HCT116 (cell line): ENCODE data around the gene ITPR1. TPM values are rescaled to one million over a fixed set of nuclear protein-coding genes. Genes with fewer than 3 reads are reported as not detected.

Source experiments
- ATAC-seq: fragments of 200-7000 bp; cut with Tn5 transposase; 2 replicates; pipeline ENCODE4 v1.9.1; 2020; ENCODE audit warnings: mild to moderate bottlenecking, moderate library complexity
- BruUV-seq: library from RNA; stranded (reverse); fragments of 400-500 nt; replicated peaks from 2 replicates; lab custom pipeline; 2021; lab: Mats Ljungman, UMichigan
- CTCF ChIA-PET: fragments of 300-600 bp; sonication (Branson Sonifier 250); formaldehyde crosslinking; loops from one replicate; lab custom pipeline; 2021; ENCODE audit warnings: antibody characterized with exemption; lab: Charles Lee
- POLR2A ChIA-PET: fragments of 300-600, 350-600 bp; sonication (Branson Sonifier 250); formaldehyde crosslinking; loops from one replicate; lab custom pipeline; 2021; ENCODE audit warnings: antibody characterized with exemption; lab: Charles Lee
- RAD21 ChIA-PET, 2 experiments: fragments of 300-600 bp; sonication (Branson Sonifier 250); formaldehyde crosslinking; loops; one replicate each; lab custom pipeline; 2023; ENCODE audit warnings: low total read pairs in 2 of 2; ENCODE audit not compliant: uncharacterized antibody in 2 of 2, unreplicated experiment in 2 of 2, low non-redundant PET in 1 of 2; lab: Charles Lee
- DNase-seq: peaks from one replicate; pipeline ENCODE4 v3.0.0-alpha.2; 2010; ENCODE audit warnings: low read depth, low spot score
- H2AFZ ChIP-seq: fragments of 200-600 bp; shearing (Covaris generic), sonication (generic); 2 replicates; pipeline ENCODE4 v1.6.1; 2017; ENCODE audit warnings: low read depth, mixed run types, mixed read lengths, antibody characterized with exemption, low read length; ENCODE audit not compliant: poor library complexity, severe bottlenecking
- H3K27ac ChIP-seq: 2 replicates; pipeline ENCODE4 v1.5.1; 2012; ENCODE audit warnings: low read depth, low read length
- H3K27me3 ChIP-seq: fragments of 200-600 bp; sonication (generic); 2 replicates; pipeline ENCODE4 v1.6.1; 2016; ENCODE audit warnings: mixed run types, low read length, mixed read lengths; ENCODE audit not compliant: insufficient read depth
- H3K36me3 ChIP-seq, 2 experiments: fragments of 200-500 bp in 1 of 2; fragments of 200-600 bp in 1 of 2; sonication (Bioruptor generic) in 1 of 2; sonication (generic) in 1 of 2; 2 replicates each; pipeline versions ENCODE4 v1.5.1 to v1.6.1; 2014 to 2016; ENCODE audit warnings: low read length in 2 of 2, inconsistent platforms in 1 of 2, mixed read lengths in 1 of 2, mixed run types in 1 of 2; ENCODE audit not compliant: insufficient read depth in 2 of 2, control insufficient read depth in 1 of 2
- H3K4me1 ChIP-seq, 2 experiments: fragments of 200-600 bp in 1 of 2; sonication (generic) in 1 of 2; 2 replicates each; pipeline versions ENCODE4 v1.5.1 to v1.6.1; 2012 to 2017; ENCODE audit warnings: low read length in 2 of 2, inconsistent platforms in 1 of 2, mild to moderate bottlenecking in 1 of 2, mixed read lengths in 1 of 2, mixed run types in 1 of 2, moderate library complexity in 1 of 2; ENCODE audit not compliant: insufficient read depth in 2 of 2, control insufficient read depth in 1 of 2
- H3K4me2 ChIP-seq: fragments of 200-600 bp; sonication (generic); 2 replicates; pipeline ENCODE4 v1.6.1; 2017; ENCODE audit warnings: mixed run types, low read length, mixed read lengths
- H3K4me3 ChIP-seq, 2 experiments: fragments of 200-600 bp in 1 of 2; sonication (generic) in 1 of 2; replicated peaks in 1 of 2; 2 replicates each; pipeline ENCODE4 v1.5.1; 2011 to 2016; ENCODE audit warnings: low read length in 2 of 2, control low read depth in 1 of 2, low read depth in 1 of 2, mild to moderate bottlenecking in 1 of 2, mixed read lengths in 1 of 2, mixed run types in 1 of 2
- H3K79me2 ChIP-seq: fragments of 200-600 bp; sonication (generic); 2 replicates; pipeline ENCODE4 v1.6.1; 2017; ENCODE audit warnings: mild to moderate bottlenecking, mixed run types, low read length, moderate library complexity, mixed read lengths; ENCODE audit not compliant: insufficient read depth
- H3K9ac ChIP-seq: fragments of 200-600 bp; sonication (generic); 2 replicates; pipeline ENCODE4 v1.6.1; 2016; ENCODE audit warnings: low read length, mixed read lengths
- H3K9me2 ChIP-seq: fragments of 200-600 bp; sonication (generic), shearing (Covaris generic); 2 replicates; pipeline ENCODE4 v1.6.1; 2017; ENCODE audit warnings: mixed run types, mild to moderate bottlenecking, moderate library complexity; ENCODE audit not compliant: insufficient read depth
- H3K9me3 ChIP-seq, 2 experiments: fragments of 200-500 bp in 1 of 2; fragments of 200-600 bp in 1 of 2; sonication (Bioruptor generic) in 1 of 2; sonication (generic) in 1 of 2; 2 replicates each; pipeline ENCODE4 v1.6.1; 2014 to 2017; ENCODE audit warnings: low read length in 2 of 2, mixed read lengths in 2 of 2, inconsistent platforms in 1 of 2, low read depth in 1 of 2, mild to moderate bottlenecking in 1 of 2, mixed run types in 1 of 2, moderate library complexity in 1 of 2; ENCODE audit not compliant: control insufficient read depth in 1 of 2, insufficient read depth in 1 of 2
- H4K20me1 ChIP-seq: fragments of 200-600 bp; sonication (generic), shearing (Covaris generic); 2 replicates; pipeline ENCODE4 v1.6.1; 2017; ENCODE audit warnings: mixed run types, mild to moderate bottlenecking, moderate library complexity; ENCODE audit not compliant: insufficient read depth
- ATF3 ChIP-seq: IDR thresholded peaks from 2 replicates; pipeline ENCODE4 v1.6.1; 2012
- CBX3 ChIP-seq: IDR thresholded peaks from 2 replicates; pipeline ENCODE4 v1.6.1; 2012; ENCODE audit warnings: low read depth
- ELF1 ChIP-seq: IDR thresholded peaks from 2 replicates; pipeline ENCODE4 v1.6.1; 2012; ENCODE audit warnings: low read depth, borderline replicate concordance
- EZH2 ChIP-seq: fragments of 200-600 bp; sonication (generic); IDR thresholded peaks from 2 replicates; pipeline ENCODE4 v1.6.1; 2017; ENCODE audit warnings: antibody characterized with exemption, mixed run types
- POLR2A ChIP-seq: IDR thresholded peaks from 2 replicates; pipeline ENCODE4 v1.7.0; 2011; ENCODE audit warnings: borderline replicate concordance; ENCODE audit not compliant: insufficient read depth, insufficient read length; ENCODE audit errors: extremely low read depth
- POLR2AphosphoS5 ChIP-seq: IDR thresholded peaks from 2 replicates; pipeline ENCODE4 v1.6.1; 2011; ENCODE audit warnings: mild to moderate bottlenecking, low read depth, low read length, moderate library complexity
- RAD21 ChIP-seq: IDR thresholded peaks from 2 replicates; pipeline ENCODE4 v1.6.1; 2012; ENCODE audit warnings: low read depth, mild to moderate bottlenecking
- REST ChIP-seq: IDR thresholded peaks from 2 replicates; pipeline ENCODE4 v1.6.1; 2012; ENCODE audit warnings: low read depth
- SIN3A ChIP-seq: IDR thresholded peaks from 2 replicates; pipeline ENCODE4 v1.6.1; 2012; ENCODE audit warnings: low read depth
- SRF ChIP-seq: IDR thresholded peaks from 2 replicates; pipeline ENCODE4 v1.6.1; 2012; ENCODE audit warnings: low read depth
- intact Hi-C: fragments of 100-400 bp; cut with micrococcal nuclease; formaldehyde crosslinking; loops from 2 replicates; pipeline ENCODE4 v1.10.0; 2022
- total RNA-seq: library from RNA; stranded (reverse); gene quantifications from one replicate; pipeline ENCODE4 v1.2.1, GENCODE V29; 2021; ENCODE audit not compliant: unreplicated experiment
- TF ChIP-seq, protein P1 (sequence below): IDR thresholded peaks from 2 replicates; pipeline ENCODE4 v1.6.1; 2012
- TF ChIP-seq, protein P2 (sequence below), 3 experiments: fragments of 200-600 bp in 1 of 3; sonication (generic) in 1 of 3; IDR thresholded peaks in 2 of 3; conservative IDR thresholded peaks in 1 of 3; 2 replicates each; pipeline ENCODE4 v1.5.1; 2012 to 2017; ENCODE audit warnings: low read depth in 2 of 3, low read length in 2 of 3, antibody characterized with exemption in 1 of 3, borderline replicate concordance in 1 of 3, control low read depth in 1 of 3, mild to moderate bottlenecking in 1 of 3, mixed read lengths in 1 of 3, mixed run types in 1 of 3, moderate library complexity in 1 of 3; ENCODE audit not compliant: insufficient read depth in 1 of 3

ITPR1 gene
- total RNA-seq, 1 experiment from 2014 or later = 9.2 TPM

DNA sequence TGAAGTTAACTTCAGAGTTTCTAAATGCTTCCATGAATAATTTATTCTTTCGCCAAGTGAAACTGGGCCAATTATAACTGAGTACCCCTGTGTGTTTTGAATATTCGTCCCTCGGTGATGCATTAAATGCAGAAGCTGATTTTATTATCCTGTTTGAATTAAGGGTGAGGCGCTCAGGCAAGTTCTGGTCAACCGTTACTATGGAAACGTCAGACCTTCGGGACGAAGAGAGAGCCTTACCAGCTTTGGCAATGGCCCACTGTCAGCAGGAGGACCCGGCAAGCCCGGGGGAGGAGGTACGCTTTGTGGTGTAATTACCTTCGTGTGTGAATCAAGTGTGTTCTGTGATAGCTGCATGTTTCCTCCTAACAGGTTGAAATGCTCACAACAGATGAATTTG is 239.8 kb downstream of the ITPR1 start (continued):
- TF ChIP-seq CBX3 (no peak), SRF (no peak), ELF1 (no peak), EZH2 (no peak), RAD21 (no peak), POLR2AphosphoS5 (no peak)
- TF ChIP-seq, protein P1, sequence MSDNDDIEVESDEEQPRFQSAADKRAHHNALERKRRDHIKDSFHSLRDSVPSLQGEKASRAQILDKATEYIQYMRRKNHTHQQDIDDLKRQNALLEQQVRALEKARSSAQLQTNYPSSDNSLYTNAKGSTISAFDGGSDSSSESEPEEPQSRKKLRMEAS = no peak

DNA sequence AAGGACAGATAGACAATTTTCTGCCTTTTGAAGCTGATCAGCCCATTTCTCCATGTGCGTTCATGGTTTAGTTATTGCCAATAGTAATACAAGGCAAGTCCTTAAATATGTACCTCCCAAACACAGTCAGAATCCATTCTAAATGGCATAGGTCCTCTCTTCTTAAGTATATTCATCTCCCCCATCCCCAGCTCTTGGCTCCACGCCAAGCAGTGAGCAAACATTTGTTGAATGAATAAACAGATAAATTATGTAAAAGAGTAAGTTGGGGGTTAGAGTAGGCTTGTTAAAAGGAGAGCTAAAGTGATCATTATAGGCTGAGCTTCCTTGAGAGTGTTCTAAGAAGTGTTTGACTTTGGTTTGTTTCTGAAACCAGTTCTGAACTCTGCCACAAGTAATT is 241.3 kb downstream of the ITPR1 start:
- intact Hi-C loops = no loop called here
- H3K36me3 ChIP-seq = no peaks in the 10 kb centered on the region
- no peak overlapping the region for H3K4me3 ChIP-seq
- no TSS peak for BruUV-seq
- no peak overlapping the region for H3K4me2 ChIP-seq
- no peaks in the 10 kb centered on the region for H4K20me1 ChIP-seq
- no peaks in the 10 kb centered on the region for H3K9me2 ChIP-seq
- H3K9ac ChIP-seq = no peak overlapping the region
- ChIA-PET RAD21 (no interaction called here), POLR2A (no interaction called here), CTCF (interaction anchor here (1.2 kb wide), 1 partner anchor 246 kb away, joined by 3 read pairs; no protein-coding TSS in a partner anchor)
- peaks cover 12% of the 10 kb centered on the region; the same call in 1 of the 2 replicates for H3K27me3 ChIP-seq
- H2AFZ ChIP-seq = no peak overlapping the region
- TF ChIP-seq ATF3 (no peak), SIN3A (no peak), CBX3 (no peak), ELF1 (no peak)
- ATAC-seq (no peak), DNase-seq (no peak)
- H3K9me3 ChIP-seq = no peaks in the 10 kb centered on the region
- H3K4me1 ChIP-seq = peaks cover 9 to 13% of the 10 kb centered on the region in 2 experiments
- no peak overlapping the region for H3K27ac ChIP-seq
- no peaks in the 10 kb centered on the region for H3K79me2 ChIP-seq

- no TSS peak for BruUV-seq
- H2AFZ ChIP-seq = no peak overlapping the region
- peaks cover 9 to 13% of the 10 kb centered on the region in 2 experiments for H3K4me1 ChIP-seq
- CTCF ChIA-PET = interaction anchor here (1.2 kb wide), 1 partner anchor 245 kb away, joined by 3 read pairs; no protein-coding TSS in a partner anchor
- H3K36me3 ChIP-seq = no peaks in the 10 kb centered on the region
- RAD21 ChIA-PET = no interaction called here
- no peak overlapping the region for H3K27ac ChIP-seq
- H3K4me3 ChIP-seq = no peak overlapping the region
- H3K4me2 ChIP-seq = no peak overlapping the region
- H4K20me1 ChIP-seq = no peaks in the 10 kb centered on the region
- DNase-seq (no peak), ATAC-seq (no peak)
- H3K27me3 ChIP-seq = peaks cover 12% of the 10 kb centered on the region; the same call in 1 of the 2 replicates
- H3K79me2 ChIP-seq = no peaks in the 10 kb centered on the region
- POLR2A ChIA-PET = interaction anchor here (0.9 kb wide), 1 partner anchor 14 kb away, joined by 3 read pairs; no protein-coding TSS in a partner anchor
- H3K9ac ChIP-seq = no peak overlapping the region
- intact Hi-C loops = no loop called here
- H3K9me2 ChIP-seq = no peaks in the 10 kb centered on the region
- no peaks in the 10 kb centered on the region for H3K9me3 ChIP-seq
- TF ChIP-seq EZH2 (no peak), POLR2A (no peak), REST (no peak), ATF3 (no peak), POLR2AphosphoS5 (no peak), RAD21 (no peak)
- TF ChIP-seq, protein P2, sequence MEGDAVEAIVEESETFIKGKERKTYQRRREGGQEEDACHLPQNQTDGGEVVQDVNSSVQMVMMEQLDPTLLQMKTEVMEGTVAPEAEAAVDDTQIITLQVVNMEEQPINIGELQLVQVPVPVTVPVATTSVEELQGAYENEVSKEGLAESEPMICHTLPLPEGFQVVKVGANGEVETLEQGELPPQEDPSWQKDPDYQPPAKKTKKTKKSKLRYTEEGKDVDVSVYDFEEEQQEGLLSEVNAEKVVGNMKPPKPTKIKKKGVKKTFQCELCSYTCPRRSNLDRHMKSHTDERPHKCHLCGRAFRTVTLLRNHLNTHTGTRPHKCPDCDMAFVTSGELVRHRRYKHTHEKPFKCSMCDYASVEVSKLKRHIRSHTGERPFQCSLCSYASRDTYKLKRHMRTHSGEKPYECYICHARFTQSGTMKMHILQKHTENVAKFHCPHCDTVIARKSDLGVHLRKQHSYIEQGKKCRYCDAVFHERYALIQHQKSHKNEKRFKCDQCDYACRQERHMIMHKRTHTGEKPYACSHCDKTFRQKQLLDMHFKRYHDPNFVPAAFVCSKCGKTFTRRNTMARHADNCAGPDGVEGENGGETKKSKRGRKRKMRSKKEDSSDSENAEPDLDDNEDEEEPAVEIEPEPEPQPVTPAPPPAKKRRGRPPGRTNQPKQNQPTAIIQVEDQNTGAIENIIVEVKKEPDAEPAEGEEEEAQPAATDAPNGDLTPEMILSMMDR (IDR thresholded peaks at IDR 0.05 in 2 of 3, conservative IDR thresholded peaks at IDR 0.05 in 1 of 3; ENCODE audit: borderline replicate concordance in 1 of 3, insufficient read depth in 1 of 3, low read depth in 2 of 3, low read length in 2 of 3) = no peak
These were observed 242.1 kb downstream of the ITPR1 start for GRCh38 chr3:4735243-4735642.
